ENCODE data around the gene SUDS3. TPM values are rescaled to one million over a fixed set of nuclear protein-coding genes. Genes with fewer than 3 reads are reported as not detected.

Gene SUDS3
- polyA plus RNA-seq, 3 donors = 8.2 to 15.6 (median 9.1) TPM

GRCh38 chr12:118398524-118398923 is 22.2 kb downstream of the SUDS3 start:
- H3K9ac ChIP-seq (ENCODE audit: insufficient read depth, low read length, poor library complexity, severe bottlenecking) = no peak overlapping the region
- TF ChIP-seq CTCF (IDR thresholded peaks at IDR 0.05) = no peak
- peaks cover 5% of the 10 kb centered on the region for H3K4me1 Mint-ChIP-seq
- H3K27ac ChIP-seq (ENCODE audit: low read depth in 1 of 2, low read length in 2 of 2) = peak overlapping the region in 1 of 2 donors; percentile 1
- H3K36me3 Mint-ChIP-seq = peaks cover 80 to 96% of the 10 kb centered on the region in 2 donors
- 100% methylated on average over 1 of the region's 2 CpGs for WGBS (ENCODE audit: insufficient coverage)
- peaks cover 77 to 98% of the 10 kb centered on the region in 2 donors for H3K36me3 ChIP-seq (replicated peaks in 1 of 2; ENCODE audit: control insufficient read depth in 1 of 2, insufficient read depth in 2 of 2, low read length in 2 of 2)
- no peaks in the 10 kb centered on the region for H3K79me2 ChIP-seq (ENCODE audit: insufficient read depth, low read length)
- H3K27me3 Mint-ChIP-seq (ENCODE audit: low read depth in 3 of 3) = no peaks in the 10 kb centered on the region
- H3K27ac Mint-ChIP-seq = peak overlapping the region in 2 of 7 donors; percentile 6 to 31
- H3K27me3 ChIP-seq (ENCODE audit: control insufficient read depth in 2 of 2, insufficient read depth in 2 of 2, low read length in 2 of 2) = no peaks in the 10 kb centered on the region
- no peak overlapping the region for H3K4me3 ChIP-seq (replicated peaks in 1 of 3; ENCODE audit: low read depth in 2 of 3, low read length in 3 of 3)
- H3K4me1 ChIP-seq (ENCODE audit: control insufficient read depth in 1 of 2, insufficient read depth in 2 of 2, low read length in 2 of 2) = no peaks in the 10 kb centered on the region
- intact Hi-C loops (cut with micrococcal nuclease) = no loop called here
- no peak overlapping the region for H3K4me2 ChIP-seq (replicated peaks; ENCODE audit: extremely low read depth, low read length, poor library complexity, severe bottlenecking)
- H3K9me3 ChIP-seq (replicated peaks in 1 of 2; ENCODE audit: control insufficient read depth in 1 of 2, insufficient read depth in 1 of 2, low read length in 2 of 2) = no peaks in the 10 kb centered on the region
- no peak for DNase-seq
- no peak overlapping the region for H3K4me3 Mint-ChIP-seq
- H3K9me3 Mint-ChIP-seq = no peaks in the 10 kb centered on the region
- H4K20me1 ChIP-seq (ENCODE audit: insufficient read depth, low read length) = no peaks in the 10 kb centered on the region
- no peak overlapping the region for H2AFZ ChIP-seq (ENCODE audit: insufficient read depth, low read depth, low read length, poor library complexity, severe bottlenecking)

GRCh38 chr12:118398940-118399339 is 22.6 kb downstream of the SUDS3 start:
- Histone ChIP-seq H3K27me3 (ENCODE audit: control insufficient read depth in 2 of 2, insufficient read depth in 2 of 2, low read length in 2 of 2) (no peaks in the 10 kb centered on the region), H3K9ac (ENCODE audit: insufficient read depth, low read length, poor library complexity, severe bottlenecking) (no peak overlapping the region), H3K4me2 (replicated peaks; ENCODE audit: extremely low read depth, low read length, poor library complexity, severe bottlenecking) (no peak overlapping the region), H3K79me2 (ENCODE audit: insufficient read depth, low read length) (no peaks in the 10 kb centered on the region), H4K20me1 (ENCODE audit: insufficient read depth, low read length) (no peaks in the 10 kb centered on the region), H3K9me3 (replicated peaks in 1 of 2; ENCODE audit: control insufficient read depth in 1 of 2, insufficient read depth in 1 of 2, low read length in 2 of 2) (no peaks in the 10 kb centered on the region), H3K4me1 (ENCODE audit: control insufficient read depth in 1 of 2, insufficient read depth in 2 of 2, low read length in 2 of 2) (no peaks in the 10 kb centered on the region), H3K4me3 (replicated peaks in 1 of 3; ENCODE audit: low read depth in 2 of 3, low read length in 3 of 3) (no peak overlapping the region), H3K27ac (ENCODE audit: low read depth in 1 of 2, low read length in 2 of 2) (peak overlapping the region in 1 of 2 donors; percentile 1), H2AFZ (ENCODE audit: insufficient read depth, low read depth, low read length, poor library complexity, severe bottlenecking) (no peak overlapping the region), H3K36me3 (replicated peaks in 1 of 2; ENCODE audit: control insufficient read depth in 1 of 2, insufficient read depth in 2 of 2, low read length in 2 of 2) (peaks cover 79 to 100% of the 10 kb centered on the region in 2 donors)
- peak in 1 of 3 donors; percentile 8 for DNase-seq
- Mint-ChIP-seq H3K4me3 (no peak overlapping the region), H3K27ac (peak overlapping the region in 1 of 7 donors; percentile 6), H3K4me1 (peaks cover 5% of the 10 kb centered on the region), H3K36me3 (peaks cover 81 to 96% of the 10 kb centered on the region in 2 donors), H3K9me3 (no peaks in the 10 kb centered on the region), H3K27me3 (ENCODE audit: low read depth in 3 of 3) (no peaks in the 10 kb centered on the region)
- WGBS (ENCODE audit: insufficient coverage) = 24% methylated on average over 4 of the region's 5 CpGs
- no peak for TF ChIP-seq CTCF (IDR thresholded peaks at IDR 0.05)
- intact Hi-C loops (cut with micrococcal nuclease) = no loop called here

Data from CD14-positive monocyte (primary cell).